ENCODE measurements around the gene MVB12B.

DNA sequence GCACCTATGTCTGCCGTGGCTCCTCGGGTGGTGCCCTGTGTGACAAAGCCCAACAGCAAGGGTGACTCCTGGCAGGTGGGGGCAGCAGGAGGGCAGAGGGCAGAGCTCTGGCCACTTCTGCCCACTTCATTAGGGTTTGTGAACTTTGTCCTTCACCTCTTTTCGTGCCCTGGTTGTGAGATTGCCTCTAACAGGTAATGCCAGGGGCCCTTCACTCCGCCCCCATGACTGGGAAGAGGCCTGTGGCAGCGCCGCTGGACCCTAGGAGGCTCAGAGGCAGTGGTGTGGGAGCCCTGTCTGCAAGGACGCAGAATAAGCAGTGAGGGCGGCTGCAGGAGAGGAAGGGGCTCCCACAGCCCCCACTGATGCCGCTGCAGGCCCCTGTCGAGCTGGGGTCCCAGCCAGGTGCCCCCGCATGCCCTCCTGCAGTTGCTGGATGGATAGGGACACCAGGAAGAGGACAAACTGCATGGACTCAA, 178.4 kb downstream of the MVB12B start:
- TF ChIP-seq, protein P1, sequence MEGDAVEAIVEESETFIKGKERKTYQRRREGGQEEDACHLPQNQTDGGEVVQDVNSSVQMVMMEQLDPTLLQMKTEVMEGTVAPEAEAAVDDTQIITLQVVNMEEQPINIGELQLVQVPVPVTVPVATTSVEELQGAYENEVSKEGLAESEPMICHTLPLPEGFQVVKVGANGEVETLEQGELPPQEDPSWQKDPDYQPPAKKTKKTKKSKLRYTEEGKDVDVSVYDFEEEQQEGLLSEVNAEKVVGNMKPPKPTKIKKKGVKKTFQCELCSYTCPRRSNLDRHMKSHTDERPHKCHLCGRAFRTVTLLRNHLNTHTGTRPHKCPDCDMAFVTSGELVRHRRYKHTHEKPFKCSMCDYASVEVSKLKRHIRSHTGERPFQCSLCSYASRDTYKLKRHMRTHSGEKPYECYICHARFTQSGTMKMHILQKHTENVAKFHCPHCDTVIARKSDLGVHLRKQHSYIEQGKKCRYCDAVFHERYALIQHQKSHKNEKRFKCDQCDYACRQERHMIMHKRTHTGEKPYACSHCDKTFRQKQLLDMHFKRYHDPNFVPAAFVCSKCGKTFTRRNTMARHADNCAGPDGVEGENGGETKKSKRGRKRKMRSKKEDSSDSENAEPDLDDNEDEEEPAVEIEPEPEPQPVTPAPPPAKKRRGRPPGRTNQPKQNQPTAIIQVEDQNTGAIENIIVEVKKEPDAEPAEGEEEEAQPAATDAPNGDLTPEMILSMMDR (IDR thresholded peaks at IDR 0.05) = no peak
- TF ChIP-seq ZFX (IDR thresholded peaks at IDR 0.05; ENCODE audit: borderline replicate concordance) = no peak

All from 22Rv1 (cell line).